Spleen (tissue), 7 donors: ENCODE data around the gene IMPA2.

ENCODE experiments used
- POLR2A ChIP-seq, 3 donors: fragments of 450-650 bp; IDR thresholded peaks; one replicate each; pipeline ENCODE4 v1.5.1; 2017; ENCODE audit warnings: antibody characterized with exemption in 3 of 3, mild to moderate bottlenecking in 1 of 3
- TF ChIP-seq, protein P1 (sequence below), 11 experiments: fragments of 200-600 bp in 7 of 11; fragments of 450-650 bp in 4 of 11; sonication (generic) in 4 of 11; IDR thresholded peaks in 8 of 11; conservative IDR thresholded peaks in 3 of 11; 1 replicate in 7 of 11; 2 replicates in 4 of 11; pipeline versions ENCODE4 v1.4.0 to v1.8.0; 2016 to 2021; ENCODE audit warnings: antibody characterized with exemption in 11 of 11, inconsistent platforms in 4 of 11, mild to moderate bottlenecking in 1 of 11
- donor health status: DM: no; HTN: no; CAD: no; lungs with moderate emphysema.
- donor health status: DM: no; HTN: no; CAD: no.
- donor health status: DM: no; HTN: no; CAD: no.

DNA sequence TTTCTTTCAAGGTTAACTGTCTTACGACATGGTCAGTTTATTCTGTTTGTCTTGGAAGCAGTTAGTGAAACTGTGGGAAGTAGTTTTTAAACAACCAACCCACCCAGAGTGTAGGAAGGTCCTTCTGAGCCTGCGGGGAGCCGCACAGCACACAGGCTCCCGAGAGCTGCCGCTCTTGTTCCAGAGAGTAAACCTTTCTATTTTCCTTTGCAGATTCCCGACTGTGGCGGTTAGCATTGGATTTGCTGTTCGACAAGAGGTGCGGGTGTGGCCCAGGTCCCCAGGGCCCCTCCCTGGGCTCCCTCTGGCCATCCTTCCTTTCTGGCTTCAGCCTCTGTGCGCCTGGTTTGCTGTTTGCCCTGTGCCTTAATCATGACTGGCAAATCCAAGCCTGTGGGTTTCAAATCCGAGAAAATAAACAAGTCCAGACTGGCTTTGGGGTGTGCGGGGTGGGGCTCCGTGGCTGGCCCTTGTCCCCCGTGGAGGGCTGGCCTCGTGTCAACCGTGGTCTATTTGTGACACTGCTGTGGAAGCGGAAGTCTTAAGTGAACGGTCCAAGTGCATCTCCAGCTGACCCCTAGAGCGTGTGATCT, 30.7 kb downstream of the IMPA2 start:
- TF ChIP-seq, protein P1, sequence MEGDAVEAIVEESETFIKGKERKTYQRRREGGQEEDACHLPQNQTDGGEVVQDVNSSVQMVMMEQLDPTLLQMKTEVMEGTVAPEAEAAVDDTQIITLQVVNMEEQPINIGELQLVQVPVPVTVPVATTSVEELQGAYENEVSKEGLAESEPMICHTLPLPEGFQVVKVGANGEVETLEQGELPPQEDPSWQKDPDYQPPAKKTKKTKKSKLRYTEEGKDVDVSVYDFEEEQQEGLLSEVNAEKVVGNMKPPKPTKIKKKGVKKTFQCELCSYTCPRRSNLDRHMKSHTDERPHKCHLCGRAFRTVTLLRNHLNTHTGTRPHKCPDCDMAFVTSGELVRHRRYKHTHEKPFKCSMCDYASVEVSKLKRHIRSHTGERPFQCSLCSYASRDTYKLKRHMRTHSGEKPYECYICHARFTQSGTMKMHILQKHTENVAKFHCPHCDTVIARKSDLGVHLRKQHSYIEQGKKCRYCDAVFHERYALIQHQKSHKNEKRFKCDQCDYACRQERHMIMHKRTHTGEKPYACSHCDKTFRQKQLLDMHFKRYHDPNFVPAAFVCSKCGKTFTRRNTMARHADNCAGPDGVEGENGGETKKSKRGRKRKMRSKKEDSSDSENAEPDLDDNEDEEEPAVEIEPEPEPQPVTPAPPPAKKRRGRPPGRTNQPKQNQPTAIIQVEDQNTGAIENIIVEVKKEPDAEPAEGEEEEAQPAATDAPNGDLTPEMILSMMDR (IDR thresholded peaks at IDR 0.05 in 8 of 11, conservative IDR thresholded peaks at IDR 0.05 in 3 of 11), result no peak
- TF ChIP-seq POLR2A (IDR thresholded peaks at IDR 0.05), result no peak
